GM21528 (cell line): ENCODE data around the gene BIK.

Source experiments
- ATAC-seq: cut with Tn5 transposase; IDR thresholded peaks from one replicate; pipeline ENCODE4 v1.9.1; 2021; ENCODE audit warnings: mild to moderate bottlenecking, moderate library complexity; ENCODE audit not compliant: unreplicated experiment, low FRiP score

The BIK gene

GRCh38 chr22:43158778-43159483 is 48.4 kb downstream of the BIK start:
- ATAC-seq = no peak

GRCh38 chr22:43159484-43160178 is 49.1 kb downstream of the BIK start:
- no peak for ATAC-seq

- ATAC-seq = no peak
Observed at GRCh38 chr22:43160497-43161126, 50.1 kb downstream of the BIK start.

- ATAC-seq = no peak
Observed at GRCh38 chr22:43162412-43163150, 52.0 kb downstream of the BIK start.

- no peak for ATAC-seq
Observed at GRCh38 chr22:43163241-43163795, 52.8 kb downstream of the BIK start.

GRCh38 chr22:43164636-43165035 is 54.1 kb downstream of the BIK start:
- no peak for ATAC-seq

- no peak for ATAC-seq
Observed at GRCh38 chr22:43166132-43166930, 55.8 kb downstream of the BIK start.

GRCh38 chr22:43167001-43167589 is 56.5 kb downstream of the BIK start:
- no peak for ATAC-seq

- no peak for ATAC-seq
Observed at GRCh38 chr22:43168471-43169309, 58.1 kb downstream of the BIK start.

GRCh38 chr22:43169310-43170130 is 59.0 kb downstream of the BIK start:
- ATAC-seq = no peak

- no peak for ATAC-seq
Observed at GRCh38 chr22:43170131-43170480, 59.6 kb downstream of the BIK start.

- no peak for ATAC-seq
Observed at GRCh38 chr22:43171019-43171491, 60.5 kb downstream of the BIK start.

GRCh38 chr22:43171607-43172006 is 61.1 kb downstream of the BIK start:
- ATAC-seq = no peak

- ATAC-seq = no peak
Observed at GRCh38 chr22:43172191-43172590, 61.6 kb downstream of the BIK start.

- ATAC-seq = no peak
Observed at GRCh38 chr22:43173566-43173965, 63.0 kb downstream of the BIK start.

- ATAC-seq = no peak
Observed at GRCh38 chr22:43173976-43174720, 63.6 kb downstream of the BIK start.

GRCh38 chr22:43174941-43175531 is 64.5 kb downstream of the BIK start:
- no peak for ATAC-seq
